GM19099 (cell line): ENCODE data around the gene SF1.

Experiments used
- POLR2A ChIP-seq: IDR thresholded peaks from 3 replicates; pipeline ENCODE4 v1.6.1; 2011; ENCODE audit warnings: low read depth; ENCODE audit not compliant: insufficient read length; ENCODE audit errors: extremely low read depth

The SF1 gene

DNA sequence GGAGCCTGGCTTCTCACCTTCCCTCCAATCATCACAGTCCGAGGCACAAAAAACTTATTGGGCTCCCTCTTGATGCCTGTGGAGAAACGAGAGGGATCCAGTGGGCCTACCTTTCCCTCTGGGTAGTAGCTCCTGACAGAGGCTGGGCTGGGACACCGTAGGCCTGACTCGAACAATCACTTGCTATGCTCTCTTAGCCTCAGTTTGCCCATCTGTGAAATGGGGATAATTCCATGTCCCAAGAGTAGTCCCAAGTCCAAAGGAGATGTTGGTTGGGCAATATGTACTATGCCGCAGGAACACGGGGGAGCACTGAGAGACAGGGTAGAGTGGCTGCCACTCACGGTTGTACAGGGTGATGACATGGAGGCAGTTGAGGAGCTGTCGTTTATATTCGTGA lies 26.8 kb downstream of the SF1 start:
- no peak for TF ChIP-seq POLR2A

DNA sequence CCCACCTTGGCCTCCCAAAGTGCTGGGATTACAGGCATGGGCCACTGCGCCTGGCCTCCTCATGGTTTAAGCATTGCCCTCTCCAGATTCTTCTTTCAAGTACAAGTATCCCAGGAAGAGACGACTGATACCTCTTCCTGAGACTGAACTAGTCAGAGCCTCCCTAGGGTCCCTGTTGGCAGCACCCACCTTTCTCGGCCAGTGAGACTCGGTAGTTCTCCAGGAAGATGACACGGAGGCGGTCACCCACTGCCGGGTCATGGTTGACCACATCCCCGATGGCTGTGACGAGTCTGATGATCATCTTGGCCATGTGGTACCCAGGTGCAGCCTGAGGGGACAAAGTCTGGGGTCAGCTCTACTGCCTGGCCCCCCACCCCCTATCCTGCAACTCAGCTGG lies 27.2 kb downstream of the SF1 start:
- no peak for TF ChIP-seq POLR2A

DNA sequence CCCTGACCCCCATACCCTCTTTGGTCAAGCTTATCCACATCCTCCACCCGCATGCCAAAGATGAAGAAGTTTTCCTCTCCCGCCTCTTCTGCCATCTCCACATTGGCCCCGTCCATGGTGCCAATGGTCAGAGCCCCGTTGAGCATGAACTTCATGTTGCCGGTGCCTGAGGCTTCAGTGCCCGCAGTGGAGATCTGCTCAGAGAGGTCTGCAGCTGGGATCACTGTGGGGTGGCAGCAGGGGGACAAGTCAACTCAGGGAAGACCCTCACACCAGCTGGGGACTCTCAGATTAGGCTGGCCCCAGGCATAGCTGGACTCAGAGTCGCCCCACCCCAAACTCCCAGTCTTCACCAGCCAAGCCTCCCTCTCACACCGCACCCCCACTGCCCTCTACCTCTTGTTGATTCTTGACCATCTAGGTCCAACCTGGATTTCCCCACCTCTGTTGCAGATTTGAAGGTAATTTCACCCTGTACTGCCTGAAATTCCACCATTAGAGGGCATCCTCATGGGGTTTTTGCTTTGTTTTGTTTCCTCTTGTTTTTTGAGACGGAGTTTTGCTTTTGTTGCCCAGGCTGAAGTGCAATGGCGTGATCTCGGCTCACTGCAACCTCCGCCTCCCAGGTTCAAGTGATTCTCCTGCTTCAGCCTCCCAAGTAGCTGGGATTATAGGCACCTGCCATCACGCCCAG lies 27.8 kb downstream of the SF1 start:
- TF ChIP-seq POLR2A: no peak

GRCh38 chr11:64747961-64748665 lies 30.2 kb downstream of the SF1 start:
- TF ChIP-seq POLR2A: no peak

DNA sequence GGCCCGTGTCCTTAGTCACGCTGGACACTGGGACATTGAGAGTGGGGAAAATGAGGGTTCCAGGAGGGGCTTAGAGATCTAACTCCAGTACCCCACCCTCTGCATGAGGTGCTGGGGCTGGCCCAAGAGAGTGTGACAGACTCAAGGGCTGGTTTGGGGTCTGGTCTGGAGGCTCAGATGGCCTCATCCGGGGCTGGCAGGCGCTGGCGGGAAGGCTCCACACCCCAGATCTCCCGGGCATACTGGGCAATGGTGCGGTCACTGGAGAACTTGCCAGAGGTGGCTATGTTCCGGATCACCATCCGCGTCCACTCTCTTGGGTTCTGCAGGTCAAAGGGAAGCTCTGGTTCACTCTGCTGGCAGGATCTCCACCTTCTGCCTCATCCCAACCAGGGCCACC lies 31.9 kb downstream of the SF1 start:
- TF ChIP-seq POLR2A: no peak

DNA sequence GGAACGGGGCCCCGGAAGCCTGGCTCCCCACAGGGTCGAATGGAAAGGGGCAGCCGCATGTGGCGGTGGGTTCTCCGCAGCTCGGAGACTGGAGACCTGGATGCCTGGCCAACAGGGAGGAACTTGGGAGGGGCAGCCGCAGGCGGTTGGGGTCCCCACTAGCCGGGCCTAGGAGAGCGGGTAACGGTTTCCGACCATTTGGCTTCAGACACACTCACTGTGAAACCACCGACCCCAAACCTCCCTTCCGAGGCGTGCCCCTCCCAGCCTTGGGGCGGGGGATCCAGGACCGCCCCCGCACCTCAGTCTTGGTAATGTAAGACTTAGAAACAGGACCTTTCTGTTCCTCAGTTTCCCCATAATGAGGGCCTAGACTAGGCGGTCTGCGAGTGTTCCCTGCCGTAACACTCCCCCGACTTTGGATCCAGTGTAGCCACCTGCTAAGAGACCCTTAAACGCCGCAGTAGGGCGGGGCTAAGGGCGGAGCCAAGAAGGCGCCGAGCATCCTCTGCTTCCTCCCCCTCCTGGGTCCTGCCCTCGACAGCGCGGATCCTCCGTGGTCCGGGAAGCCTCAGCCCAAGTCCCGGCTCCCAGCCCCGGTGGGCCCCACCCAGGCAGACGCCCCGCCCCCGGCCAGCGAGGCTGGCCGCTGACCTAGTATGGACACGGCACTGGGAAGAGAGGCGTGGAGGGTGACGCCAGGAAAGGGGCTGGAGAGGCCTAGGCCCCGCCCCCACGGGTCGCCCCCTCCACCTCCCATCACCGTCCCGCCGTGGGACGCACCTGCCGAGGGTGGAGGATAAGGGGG lies 32.6 kb downstream of the SF1 start:
- peak; percentile 52 for TF ChIP-seq POLR2A

GRCh38 chr11:64745189-64745520 lies 33.2 kb downstream of the SF1 start:
- TF ChIP-seq POLR2A: peak; percentile 49

GRCh38 chr11:64744544-64745188 lies 33.7 kb downstream of the SF1 start:
- no peak for TF ChIP-seq POLR2A

GRCh38 chr11:64743591-64744543 lies 34.5 kb downstream of the SF1 start, which contains the start of gene RASGRP2:
TSS of gene RASGRP2 (minus strand) at chr11:64744142. CDS start at chr11:64742866, 1,276 bp downstream.
- TF ChIP-seq POLR2A: peak; percentile 26

- TF ChIP-seq POLR2A: no peak
Observed at GRCh38 chr11:64742889-64743590, 35.3 kb downstream of the SF1 start.

DNA sequence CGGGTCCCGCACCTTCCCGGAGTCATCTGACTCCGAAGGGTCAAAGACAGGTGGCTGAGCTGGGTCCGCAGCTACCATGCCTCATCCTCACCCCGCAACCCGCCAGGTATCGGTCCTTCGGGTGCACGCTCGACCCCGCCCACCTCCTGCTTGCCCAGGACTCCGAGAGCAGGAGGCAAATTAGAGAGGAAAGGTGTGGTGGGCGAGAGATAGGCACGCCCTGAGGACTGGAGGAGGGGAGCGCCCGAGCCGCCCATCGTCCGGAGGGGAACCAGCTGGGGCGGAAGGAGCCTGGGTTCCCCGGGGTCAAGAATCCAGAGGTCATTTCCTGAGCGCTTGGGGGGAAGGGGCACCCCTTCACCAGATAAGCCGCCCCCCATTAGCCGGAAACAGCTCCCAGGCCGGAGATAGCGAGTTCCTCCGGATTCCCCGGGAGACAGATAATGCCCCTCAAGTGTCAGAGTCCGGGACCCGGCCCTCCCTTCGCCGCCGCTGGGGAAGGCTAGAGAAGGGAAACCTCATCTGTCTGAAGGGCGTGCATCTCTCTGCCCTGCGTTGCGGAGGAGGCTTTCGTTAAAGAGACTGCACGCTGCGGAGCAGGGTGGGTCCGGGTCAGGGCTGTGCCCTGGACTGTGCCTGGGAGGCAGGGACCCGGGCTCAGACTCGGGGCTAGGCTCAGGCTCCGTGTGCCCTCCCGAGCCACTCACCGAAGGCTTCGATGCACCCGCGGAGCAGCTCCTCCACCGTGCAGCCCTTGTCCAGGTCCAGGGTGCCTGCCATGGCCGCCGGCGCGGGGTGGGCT lies 36.1 kb downstream of the SF1 start:
- no peak for TF ChIP-seq POLR2A

- TF ChIP-seq POLR2A: no peak
Observed at GRCh38 chr11:64741375-64742086, 36.8 kb downstream of the SF1 start.
